ENCODE results near the gene MS4A15. TPM values are rescaled to one million over a fixed set of nuclear protein-coding genes. Genes with fewer than 3 reads are reported as not detected.

MS4A15 gene
- total and polyA plus RNA-seq, 4 experiments from 2014 or later = not detected

- intact Hi-C loops (cut with micrococcal nuclease) = loop anchor here (5.0 kb wide), 1 partner anchor 610 kb away; no protein-coding TSS in a partner anchor
- H3K9me3 Mint-ChIP-seq = no peaks in the 10 kb centered on the region
- Histone ChIP-seq H3K4me1 (ENCODE audit: insufficient read depth, low read length) (no peaks in the 10 kb centered on the region), H3K4me3 (ENCODE audit: low read length in 2 of 2) (no peak overlapping the region), H3K9me3 (ENCODE audit: control insufficient read depth in 1 of 2, low read length in 2 of 2) (no peaks in the 10 kb centered on the region), H3K27me3 (ENCODE audit: insufficient read depth, low read length) (no peaks in the 10 kb centered on the region), H3K27ac (ENCODE audit: low read depth, low read length) (no peak overlapping the region), H3K36me3 (ENCODE audit: insufficient read depth, low read length) (no peaks in the 10 kb centered on the region)
- POLR2A ChIA-PET (ENCODE audit: partially characterized antibody) = no interaction called here
- peaks cover 0 to 4% of the 10 kb centered on the region in 2 donors for H3K27me3 Mint-ChIP-seq
- H3K4me3 Mint-ChIP-seq = no peak overlapping the region
- H3K27ac Mint-ChIP-seq = peak overlapping the region in 1 of 7 donors; percentile 3
- CTCF ChIA-PET (ENCODE audit: partially characterized antibody) = interaction anchor here (1.5 to 4.4 kb wide), 5 partner anchors 9 to 608 kb away, joined by 4 to 24 read pairs (median 6); no protein-coding TSS in a partner anchor
- H3K4me1 Mint-ChIP-seq = peaks cover 4 to 16% (median 8%) of the 10 kb centered on the region in 4 donors
- DNase-seq = no peak
- no peaks in the 10 kb centered on the region for H3K36me3 Mint-ChIP-seq
These were observed 20.4 kb downstream of the MS4A15 start for GRCh38 chr11:60777106-60777505.

GRCh38 chr11:60777572-60777971 is 20.9 kb downstream of the MS4A15 start:
- no peaks in the 10 kb centered on the region for H3K36me3 Mint-ChIP-seq

GRCh38 chr11:60780065-60780464 is 23.4 kb downstream of the MS4A15 start:
- Mint-ChIP-seq H3K4me1 (peaks cover 4 to 7% (median 5%) of the 10 kb centered on the region in 4 donors), H3K9me3 (no peaks in the 10 kb centered on the region), H3K36me3 (no peaks in the 10 kb centered on the region), H3K27me3 (peaks cover 0 to 4% of the 10 kb centered on the region in 2 donors), H3K27ac (no peak overlapping the region), H3K4me3 (no peak overlapping the region)
- no peaks in the 10 kb centered on the region for H3K27me3 ChIP-seq (ENCODE audit: insufficient read depth, low read length)
- H3K4me3 ChIP-seq (ENCODE audit: low read length in 2 of 2) = no peak overlapping the region
- no peaks in the 10 kb centered on the region for H3K4me1 ChIP-seq (ENCODE audit: insufficient read depth, low read length)
- intact Hi-C loops (cut with micrococcal nuclease) = no loop called here
- ChIA-PET CTCF (ENCODE audit: partially characterized antibody) (interaction anchor here (0.9 to 2.0 kb wide), 2 partner anchors 10 to 744 kb away, joined by 3 to 5 read pairs; no protein-coding TSS in a partner anchor), POLR2A (ENCODE audit: partially characterized antibody) (no interaction called here)
- H3K9me3 ChIP-seq (ENCODE audit: control insufficient read depth in 1 of 2, low read length in 2 of 2) = no peaks in the 10 kb centered on the region
- no peaks in the 10 kb centered on the region for H3K36me3 ChIP-seq (ENCODE audit: insufficient read depth, low read length)
- H3K27ac ChIP-seq (ENCODE audit: low read depth, low read length) = no peak overlapping the region
- DNase-seq = no peak

More at GRCh38 chr11:60777572-60777971, 20.9 kb downstream of the MS4A15 start:
- no peaks in the 10 kb centered on the region for H3K9me3 ChIP-seq (ENCODE audit: control insufficient read depth in 1 of 2, low read length in 2 of 2)
- no peaks in the 10 kb centered on the region for H3K36me3 ChIP-seq (ENCODE audit: insufficient read depth, low read length)
- no peak overlapping the region for H3K4me3 ChIP-seq (ENCODE audit: low read length in 2 of 2)
- H3K27me3 Mint-ChIP-seq = peaks cover 0 to 4% of the 10 kb centered on the region in 2 donors
- no peaks in the 10 kb centered on the region for H3K27me3 ChIP-seq (ENCODE audit: insufficient read depth, low read length)
- H3K4me1 ChIP-seq (ENCODE audit: insufficient read depth, low read length) = no peaks in the 10 kb centered on the region
- POLR2A ChIA-PET (ENCODE audit: partially characterized antibody) = no interaction called here
- no peak overlapping the region for H3K27ac ChIP-seq (ENCODE audit: low read depth, low read length)
- no peak for DNase-seq
- intact Hi-C loops (cut with micrococcal nuclease) = loop anchor here (5.0 kb wide), 1 partner anchor 610 kb away; no protein-coding TSS in a partner anchor
- CTCF ChIA-PET (ENCODE audit: partially characterized antibody) = interaction anchor here (1.5 to 4.4 kb wide), 3 partner anchors 8 to 15 kb away, joined by 6 to 24 read pairs (median 7); no protein-coding TSS in a partner anchor
- no peaks in the 10 kb centered on the region for H3K9me3 Mint-ChIP-seq
- no peak overlapping the region for H3K4me3 Mint-ChIP-seq
- H3K27ac Mint-ChIP-seq = no peak overlapping the region
- H3K4me1 Mint-ChIP-seq = peaks cover 4 to 16% (median 8%) of the 10 kb centered on the region in 4 donors

- Mint-ChIP-seq H3K4me3 (no peak overlapping the region), H3K27me3 (no peaks in the 10 kb centered on the region), H3K4me1 (no peaks in the 10 kb centered on the region), H3K27ac (no peak overlapping the region), H3K9me3 (no peaks in the 10 kb centered on the region), H3K36me3 (no peaks in the 10 kb centered on the region)
- Histone ChIP-seq H3K27ac (ENCODE audit: low read depth, low read length) (no peak overlapping the region), H3K36me3 (ENCODE audit: insufficient read depth, low read length) (no peaks in the 10 kb centered on the region), H3K4me1 (ENCODE audit: insufficient read depth, low read length) (no peaks in the 10 kb centered on the region), H3K27me3 (ENCODE audit: insufficient read depth, low read length) (no peaks in the 10 kb centered on the region), H3K4me3 (ENCODE audit: low read length in 2 of 2) (no peak overlapping the region), H3K9me3 (ENCODE audit: control insufficient read depth in 1 of 2, low read length in 2 of 2) (no peaks in the 10 kb centered on the region)
- CTCF ChIA-PET (ENCODE audit: partially characterized antibody) = interaction anchor here (0.9 kb wide), 1 partner anchor 744 kb away, joined by 3 read pairs; no protein-coding TSS in a partner anchor
- no peak for DNase-seq
- POLR2A ChIA-PET (ENCODE audit: partially characterized antibody) = no interaction called here
- intact Hi-C loops (cut with micrococcal nuclease) = no loop called here
These were observed 24.1 kb downstream of the MS4A15 start for GRCh38 chr11:60780774-60781173.

GRCh38 chr11:60781286-60781980 is 24.8 kb downstream of the MS4A15 start:
- no peak overlapping the region for H3K27ac Mint-ChIP-seq
- H3K9me3 Mint-ChIP-seq = no peaks in the 10 kb centered on the region
- intact Hi-C loops (cut with micrococcal nuclease) = no loop called here
- no peak overlapping the region for H3K4me3 Mint-ChIP-seq
- no peaks in the 10 kb centered on the region for H3K27me3 ChIP-seq (ENCODE audit: insufficient read depth, low read length)
- no peaks in the 10 kb centered on the region for H3K4me1 ChIP-seq (ENCODE audit: insufficient read depth, low read length)
- H3K36me3 Mint-ChIP-seq = no peaks in the 10 kb centered on the region
- H3K4me1 Mint-ChIP-seq = no peaks in the 10 kb centered on the region
- H3K27ac ChIP-seq (ENCODE audit: low read depth, low read length) = no peak overlapping the region
- H3K36me3 ChIP-seq (ENCODE audit: insufficient read depth, low read length) = no peaks in the 10 kb centered on the region
- H3K9me3 ChIP-seq (ENCODE audit: control insufficient read depth in 1 of 2, low read length in 2 of 2) = no peaks in the 10 kb centered on the region
- no peak for DNase-seq
- ChIA-PET POLR2A (ENCODE audit: partially characterized antibody) (no interaction called here), CTCF (ENCODE audit: partially characterized antibody) (no interaction called here)
- no peak overlapping the region for H3K4me3 ChIP-seq (ENCODE audit: low read length in 2 of 2)
- no peaks in the 10 kb centered on the region for H3K27me3 Mint-ChIP-seq

- CTCF ChIA-PET (ENCODE audit: partially characterized antibody) = no interaction called here
- no peak overlapping the region for H3K27ac ChIP-seq (ENCODE audit: low read depth, low read length)
- Mint-ChIP-seq H3K9me3 (no peaks in the 10 kb centered on the region), H3K36me3 (no peaks in the 10 kb centered on the region), H3K4me3 (no peak overlapping the region), H3K27ac (no peak overlapping the region), H3K27me3 (no peaks in the 10 kb centered on the region), H3K4me1 (no peaks in the 10 kb centered on the region)
- H3K4me3 ChIP-seq (ENCODE audit: low read length in 2 of 2) = no peak overlapping the region
- intact Hi-C loops (cut with micrococcal nuclease) = no loop called here
- no peaks in the 10 kb centered on the region for H3K36me3 ChIP-seq (ENCODE audit: insufficient read depth, low read length)
- H3K4me1 ChIP-seq (ENCODE audit: insufficient read depth, low read length) = no peaks in the 10 kb centered on the region
- no peaks in the 10 kb centered on the region for H3K27me3 ChIP-seq (ENCODE audit: insufficient read depth, low read length)
- POLR2A ChIA-PET (ENCODE audit: partially characterized antibody) = no interaction called here
- no peak for DNase-seq
- H3K9me3 ChIP-seq (ENCODE audit: control insufficient read depth in 1 of 2, low read length in 2 of 2) = no peaks in the 10 kb centered on the region
These were observed 25.3 kb downstream of the MS4A15 start for GRCh38 chr11:60781981-60782316.

GRCh38 chr11:60782393-60783140 is 25.9 kb downstream of the MS4A15 start:
- ChIA-PET CTCF (ENCODE audit: partially characterized antibody) (no interaction called here), POLR2A (ENCODE audit: partially characterized antibody) (no interaction called here)
- Mint-ChIP-seq H3K4me3 (no peak overlapping the region), H3K27ac (no peak overlapping the region), H3K27me3 (no peaks in the 10 kb centered on the region), H3K9me3 (no peaks in the 10 kb centered on the region), H3K4me1 (no peaks in the 10 kb centered on the region), H3K36me3 (no peaks in the 10 kb centered on the region)
- H3K27ac ChIP-seq (ENCODE audit: low read depth, low read length) = no peak overlapping the region
- no peak for DNase-seq
- no peaks in the 10 kb centered on the region for H3K9me3 ChIP-seq (ENCODE audit: control insufficient read depth in 1 of 2, low read length in 2 of 2)
- H3K27me3 ChIP-seq (ENCODE audit: insufficient read depth, low read length) = no peaks in the 10 kb centered on the region
- no peaks in the 10 kb centered on the region for H3K36me3 ChIP-seq (ENCODE audit: insufficient read depth, low read length)
- H3K4me3 ChIP-seq (ENCODE audit: low read length in 2 of 2) = no peak overlapping the region
- H3K4me1 ChIP-seq (ENCODE audit: insufficient read depth, low read length) = no peaks in the 10 kb centered on the region
- intact Hi-C loops (cut with micrococcal nuclease) = no loop called here
